Breast epithelium (tissue), 4 donors: Measurements from ENCODE around the gene CIRBP. TPM values are rescaled to one million over a fixed set of nuclear protein-coding genes. Genes with fewer than 3 reads are reported as not detected.

Experiments used
- DNase-seq, 2 donors: peaks; one replicate each; pipeline ENCODE4 v3.0.0-alpha.2; 2019; ENCODE audit warnings: low spot score in 2 of 2
- H3K27ac ChIP-seq, 2 donors: fragments of 200-600 bp; sonication (generic) in 1 of 2; one replicate each; pipeline ENCODE4 v1.5.1; 2016 to 2019; ENCODE audit warnings: mild to moderate bottlenecking in 1 of 2
- H3K27me3 ChIP-seq, 2 donors: fragments of 200-600 bp; sonication (generic) in 1 of 2; one replicate each; pipeline versions ENCODE4 v1.5.1 to v1.6.0; 2017 to 2019; ENCODE audit warnings: control low read depth in 1 of 2, mild to moderate bottlenecking in 1 of 2
- H3K36me3 ChIP-seq: fragments of 200-600 bp; one replicate; pipeline ENCODE4 v1.5.1; 2019
- H3K4me1 ChIP-seq, 2 donors: fragments of 200-600 bp; sonication (generic); one replicate each; pipeline ENCODE4 v1.5.1; 2016 to 2019; ENCODE audit warnings: control low read depth in 1 of 2
- H3K4me3 ChIP-seq, 3 donors: fragments of 200-600 bp; sonication (generic); 1 replicate in 2 of 3; 2 replicates in 1 of 3; pipeline ENCODE4 v1.5.1; 2016 to 2019; ENCODE audit warnings: mild to moderate bottlenecking in 3 of 3, moderate library complexity in 2 of 3
- H3K9me3 ChIP-seq, 2 donors: fragments of 200-600 bp; sonication (generic) in 1 of 2; one replicate each; pipeline ENCODE4 v1.5.1; 2016 to 2019; ENCODE audit warnings: control low read depth in 1 of 2
- CTCF ChIP-seq, 3 donors: fragments of 450-650 bp; IDR thresholded peaks; one replicate each; pipeline ENCODE4 v1.5.1; 2016 to 2017; ENCODE audit warnings: antibody characterized with exemption in 3 of 3, mild to moderate bottlenecking in 3 of 3, moderate library complexity in 3 of 3
- POLR2A ChIP-seq: fragments of 450-650 bp; IDR thresholded peaks from one replicate; pipeline ENCODE4 v1.6.1; 2016; ENCODE audit warnings: antibody characterized with exemption, mild to moderate bottlenecking, moderate library complexity
- POLR2AphosphoS5 ChIP-seq, 3 donors: sonication (generic); formaldehyde crosslinking; IDR thresholded peaks; one replicate each; pipeline ENCODE4 v1.6.1; 2017; ENCODE audit warnings: antibody characterized with exemption in 3 of 3
- intact Hi-C: fragments of 100-400 bp; cut with DNase I; formaldehyde crosslinking; loops from one replicate; pipeline ENCODE4 v1.15.1; 2023; ENCODE audit warnings: low total_unique reads
- total RNA-seq, 3 donors: library from RNA; depleted of rRNA; stranded (reverse); fragments of >200 nt; gene quantifications; one replicate each; pipeline ENCODE4 v1.1.0, GENCODE V29; 2016

CIRBP gene
- total RNA-seq, 3 donors from 2014 or later = 458 to 758 (median 656) TPM

GRCh38 chr19:1238369-1239303, 30.5 kb upstream of the CIRBP start:
- intact Hi-C loops = no loop called here
- Histone ChIP-seq H3K4me3 (peak overlapping the region; percentile 20 to 87 (median 64)), H3K27me3 (no peaks in the 10 kb centered on the region), H3K36me3 (no peaks in the 10 kb centered on the region), H3K27ac (peak overlapping the region; percentile 93 to 97), H3K4me1 (peaks cover 13 to 27% of the 10 kb centered on the region in 2 donors), H3K9me3 (no peaks in the 10 kb centered on the region)
- DNase-seq = no peak
- TF ChIP-seq POLR2A (no peak), POLR2AphosphoS5 (IDR thresholded peaks at IDR 0.05) (no peak), CTCF (IDR thresholded peaks at IDR 0.05) (no peak)

- Histone ChIP-seq H3K9me3 (no peaks in the 10 kb centered on the region), H3K27me3 (no peaks in the 10 kb centered on the region), H3K4me3 (peak overlapping the region in 2 of 3 donors; percentile 46 to 97), H3K4me1 (peaks cover 19 to 34% of the 10 kb centered on the region in 2 donors), H3K27ac (peak overlapping the region; percentile 93 to 97), H3K36me3 (no peaks in the 10 kb centered on the region)
- no peak for TF ChIP-seq POLR2AphosphoS5 (IDR thresholded peaks at IDR 0.05)
- TF ChIP-seq CTCF (IDR thresholded peaks at IDR 0.05) = no peak
- no peak for TF ChIP-seq POLR2A
- DNase-seq = no peak
- intact Hi-C loops = no loop called here
These were observed 29.7 kb upstream of the CIRBP start for GRCh38 chr19:1239420-1239795.

- peak; percentile 84 to 85 for DNase-seq
- Histone ChIP-seq H3K27ac (peak overlapping the region; percentile 93 to 97), H3K9me3 (no peaks in the 10 kb centered on the region), H3K27me3 (no peaks in the 10 kb centered on the region), H3K4me1 (peaks cover 26 to 41% of the 10 kb centered on the region in 2 donors), H3K36me3 (no peaks in the 10 kb centered on the region), H3K4me3 (peak overlapping the region; percentile 17 to 97 (median 46))
- TF ChIP-seq CTCF (IDR thresholded peaks at IDR 0.05) (peak; percentile 37 to 94 (median 71)), POLR2A (no peak)
- intact Hi-C loops = no loop called here
These were observed 29.1 kb upstream of the CIRBP start for GRCh38 chr19:1239796-1240737.

GRCh38 chr19:1240925-1241324, 28.2 kb upstream of the CIRBP start:
- TF ChIP-seq POLR2AphosphoS5 (IDR thresholded peaks at IDR 0.05) (no peak), CTCF (IDR thresholded peaks at IDR 0.05) (no peak), POLR2A (no peak)
- intact Hi-C loops = no loop called here
- peak overlapping the region in 2 of 3 donors; percentile 88 to 97 for H3K4me3 ChIP-seq
- no peak for DNase-seq
- H3K27me3 ChIP-seq = no peaks in the 10 kb centered on the region
- no peaks in the 10 kb centered on the region for H3K9me3 ChIP-seq
- no peaks in the 10 kb centered on the region for H3K36me3 ChIP-seq
- H3K4me1 ChIP-seq = peaks cover 32 to 50% of the 10 kb centered on the region in 2 donors
- peak overlapping the region; percentile 93 to 97 for H3K27ac ChIP-seq
